ENCODE measurements around the gene SMS. TPM values are rescaled to one million over a fixed set of nuclear protein-coding genes. Genes with fewer than 3 reads are reported as not detected.

Gene SMS
- total and polyA plus RNA-seq, 9 donors: 52.8 to 204 (median 90.8) TPM

DNA sequence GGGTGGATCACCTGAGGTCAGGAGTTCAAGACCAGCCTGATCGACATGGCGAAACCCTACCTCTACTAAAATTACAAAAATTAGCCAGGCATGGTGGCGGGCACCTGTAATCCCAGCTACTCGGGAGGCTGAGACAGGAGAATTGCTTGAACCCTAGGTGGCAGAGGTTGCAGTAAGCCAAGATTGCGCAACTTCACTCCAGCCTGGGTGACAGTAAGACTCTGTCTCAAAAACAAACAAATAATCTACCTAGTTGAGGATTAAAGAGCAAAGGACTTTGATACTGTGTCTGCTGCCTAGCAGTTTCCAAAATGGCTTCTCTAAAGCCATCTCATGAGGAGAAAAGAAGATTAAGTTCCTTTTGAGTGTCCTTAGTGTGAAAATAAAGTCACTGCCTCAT lies 37.8 kb downstream of the SMS start:
- TF ChIP-seq, protein P1, sequence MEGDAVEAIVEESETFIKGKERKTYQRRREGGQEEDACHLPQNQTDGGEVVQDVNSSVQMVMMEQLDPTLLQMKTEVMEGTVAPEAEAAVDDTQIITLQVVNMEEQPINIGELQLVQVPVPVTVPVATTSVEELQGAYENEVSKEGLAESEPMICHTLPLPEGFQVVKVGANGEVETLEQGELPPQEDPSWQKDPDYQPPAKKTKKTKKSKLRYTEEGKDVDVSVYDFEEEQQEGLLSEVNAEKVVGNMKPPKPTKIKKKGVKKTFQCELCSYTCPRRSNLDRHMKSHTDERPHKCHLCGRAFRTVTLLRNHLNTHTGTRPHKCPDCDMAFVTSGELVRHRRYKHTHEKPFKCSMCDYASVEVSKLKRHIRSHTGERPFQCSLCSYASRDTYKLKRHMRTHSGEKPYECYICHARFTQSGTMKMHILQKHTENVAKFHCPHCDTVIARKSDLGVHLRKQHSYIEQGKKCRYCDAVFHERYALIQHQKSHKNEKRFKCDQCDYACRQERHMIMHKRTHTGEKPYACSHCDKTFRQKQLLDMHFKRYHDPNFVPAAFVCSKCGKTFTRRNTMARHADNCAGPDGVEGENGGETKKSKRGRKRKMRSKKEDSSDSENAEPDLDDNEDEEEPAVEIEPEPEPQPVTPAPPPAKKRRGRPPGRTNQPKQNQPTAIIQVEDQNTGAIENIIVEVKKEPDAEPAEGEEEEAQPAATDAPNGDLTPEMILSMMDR (IDR thresholded peaks at IDR 0.05): no peak
- no peak for TF ChIP-seq POLR2A (IDR thresholded peaks at IDR 0.05)
- TF ChIP-seq EP300 (IDR thresholded peaks at IDR 0.05): no peak
- H3K4me3 ChIP-seq: no peak overlapping the region
- H3K36me3 ChIP-seq: no peaks in the 10 kb centered on the region
- no peaks in the 10 kb centered on the region for H3K27me3 ChIP-seq
- intact Hi-C loops (cut with DNase I): no loop called here
- no peaks in the 10 kb centered on the region for H3K4me1 ChIP-seq (ENCODE audit: insufficient read depth)
- 87 to 90% (median 87%) methylated on average over 5 of the region's 5 CpGs for WGBS, 3 donors
- H3K27ac ChIP-seq: no peak overlapping the region
- no peak for DNase-seq
- H3K9me3 ChIP-seq: no peaks in the 10 kb centered on the region

DNA sequence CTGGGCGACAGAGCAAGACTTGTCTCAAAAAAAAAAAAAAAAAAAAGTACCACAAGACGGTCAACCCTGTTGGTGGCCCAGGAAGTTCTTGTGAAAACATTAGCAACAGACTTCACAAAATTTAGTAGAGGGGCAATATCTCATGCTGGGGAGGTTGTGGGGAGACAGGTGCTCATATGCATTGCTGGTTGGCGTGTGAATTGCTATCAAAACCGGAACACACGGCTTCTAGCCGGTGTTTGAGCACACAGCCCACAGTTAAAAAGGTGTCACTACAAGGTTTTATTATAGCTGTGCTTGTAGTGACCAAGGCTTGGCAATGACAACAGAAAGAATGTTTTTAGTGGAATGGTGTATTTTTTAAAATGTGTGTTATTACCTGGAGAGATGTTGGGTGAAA lies 41.8 kb downstream of the SMS start:
- TF ChIP-seq, protein P1 (IDR thresholded peaks at IDR 0.05): no peak
- TF ChIP-seq EP300 (IDR thresholded peaks at IDR 0.05): no peak
- no peak for TF ChIP-seq POLR2A (IDR thresholded peaks at IDR 0.05)
- no peak for DNase-seq
- H3K36me3 ChIP-seq: no peaks in the 10 kb centered on the region
- H3K27me3 ChIP-seq: no peaks in the 10 kb centered on the region
- 77 to 85% (median 81%) methylated on average over 6 of the region's 6 CpGs for WGBS, 3 donors
- H3K27ac ChIP-seq: no peak overlapping the region
- no peak overlapping the region for H3K4me3 ChIP-seq
- H3K9me3 ChIP-seq: no peaks in the 10 kb centered on the region
- H3K4me1 ChIP-seq (ENCODE audit: insufficient read depth): no peaks in the 10 kb centered on the region
- intact Hi-C loops (cut with DNase I): no loop called here

DNA sequence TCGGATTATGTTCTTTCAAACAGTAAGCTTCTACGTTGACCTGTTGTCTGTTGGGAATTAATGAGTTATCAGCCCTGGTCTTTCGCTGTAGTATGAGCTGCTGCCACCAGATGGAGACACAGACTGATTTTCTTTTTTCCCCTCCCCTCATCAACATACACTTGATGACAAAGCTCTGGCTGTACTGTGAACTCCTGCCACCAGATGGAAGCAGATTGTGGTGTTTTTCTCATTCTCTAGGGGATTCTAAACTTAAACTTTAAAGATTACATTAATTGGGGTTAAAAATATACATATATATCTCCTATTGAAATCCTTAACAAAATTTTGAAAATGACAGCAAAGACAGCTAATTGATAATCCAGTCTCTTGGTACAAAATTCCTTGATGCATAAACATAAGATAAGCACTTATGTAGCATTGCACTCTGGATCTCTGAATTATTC lies 44.8 kb downstream of the SMS start:
- H3K27ac ChIP-seq: no peak overlapping the region
- peak; percentile 30 to 69 (median 55) for DNase-seq
- no peaks in the 10 kb centered on the region for H3K4me1 ChIP-seq (ENCODE audit: insufficient read depth)
- no peaks in the 10 kb centered on the region for H3K36me3 ChIP-seq
- TF ChIP-seq, protein P1 (IDR thresholded peaks at IDR 0.05): peak; percentile 46 to 81 (median 80)
- TF ChIP-seq POLR2A (IDR thresholded peaks at IDR 0.05): no peak
- WGBS, 3 donors: 6 to 11% (median 7%) methylated on average over 3 of the region's 3 CpGs
- no peaks in the 10 kb centered on the region for H3K27me3 ChIP-seq
- no peaks in the 10 kb centered on the region for H3K9me3 ChIP-seq
- intact Hi-C loops (cut with DNase I): no loop called here
- H3K4me3 ChIP-seq: no peak overlapping the region

DNA sequence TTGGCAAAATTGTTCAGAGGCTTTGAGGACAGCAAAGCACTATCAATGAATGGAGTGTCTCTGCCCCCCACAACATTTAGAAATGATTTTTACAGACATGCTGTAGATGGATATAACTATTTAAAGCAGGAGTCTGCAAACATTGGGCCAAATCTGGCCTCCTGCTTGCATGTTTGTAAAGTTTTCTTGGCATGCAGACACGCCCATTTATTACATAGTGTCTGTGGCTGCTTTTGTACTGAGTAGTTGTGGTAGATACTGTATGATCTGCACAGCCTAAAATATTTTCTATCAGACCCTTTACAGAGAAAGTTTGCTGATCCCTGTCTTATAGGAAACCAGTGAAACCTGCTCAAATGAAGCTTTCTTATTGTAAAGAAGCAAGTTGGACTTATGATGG lies 46.1 kb downstream of the SMS start:
- H3K9me3 ChIP-seq: no peaks in the 10 kb centered on the region
- H3K27ac ChIP-seq: no peak overlapping the region
- no peak for DNase-seq
- intact Hi-C loops (cut with DNase I): no loop called here
- 38 to 45% (median 45%) methylated on average over 1 of the region's 1 CpG for WGBS, 3 donors
- no peak overlapping the region for H3K4me3 ChIP-seq
- no peak for TF ChIP-seq EP300 (IDR thresholded peaks at IDR 0.05)
- no peak for TF ChIP-seq POLR2A (IDR thresholded peaks at IDR 0.05)
- TF ChIP-seq, protein P1 (IDR thresholded peaks at IDR 0.05): no peak
- no peaks in the 10 kb centered on the region for H3K27me3 ChIP-seq
- H3K36me3 ChIP-seq: no peaks in the 10 kb centered on the region
- no peaks in the 10 kb centered on the region for H3K4me1 ChIP-seq (ENCODE audit: insufficient read depth)
